ENCODE measurements around the gene STK40. TPM values are rescaled to one million over a fixed set of nuclear protein-coding genes. Genes with fewer than 3 reads are reported as not detected.

Gene STK40
- total and polyA plus RNA-seq, 2 experiments from 2014 or later, result 8.1 to 20.2 TPM

DNA sequence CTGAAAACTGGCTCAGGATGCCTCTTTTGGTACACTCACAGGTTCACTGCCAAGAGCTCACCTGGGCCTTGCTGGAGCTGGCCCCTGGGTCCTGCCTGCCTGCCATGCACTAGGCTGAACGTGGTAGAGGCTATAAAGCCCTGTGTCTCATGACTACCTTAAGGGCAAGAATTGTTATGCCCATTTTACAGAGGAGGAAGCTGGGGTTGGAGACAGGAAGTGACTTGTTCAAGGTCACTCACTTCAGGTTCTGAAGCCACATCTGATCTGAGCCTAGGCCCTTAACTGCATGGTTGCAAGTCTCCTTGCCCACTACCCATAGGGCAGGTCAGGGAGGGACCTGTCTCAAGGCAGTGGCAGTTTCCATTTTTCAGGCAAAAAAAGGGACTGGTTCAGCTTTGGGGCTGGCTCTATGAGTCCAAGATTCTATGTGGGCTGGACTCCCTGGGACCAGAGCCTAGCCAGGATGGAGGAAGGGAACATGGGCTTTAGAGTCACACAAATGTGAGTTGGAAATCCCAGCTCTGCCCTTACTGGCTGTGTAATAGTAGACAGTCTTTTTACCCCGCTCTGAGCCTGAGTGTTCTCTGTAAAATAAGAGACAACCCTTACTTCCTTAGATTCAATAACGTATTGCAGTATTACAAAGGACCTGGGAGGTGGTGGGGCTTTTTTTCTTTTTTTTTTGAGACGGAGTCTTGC is 7.8 kb downstream of the STK40 start (continued):
- TF ChIP-seq, protein P1, sequence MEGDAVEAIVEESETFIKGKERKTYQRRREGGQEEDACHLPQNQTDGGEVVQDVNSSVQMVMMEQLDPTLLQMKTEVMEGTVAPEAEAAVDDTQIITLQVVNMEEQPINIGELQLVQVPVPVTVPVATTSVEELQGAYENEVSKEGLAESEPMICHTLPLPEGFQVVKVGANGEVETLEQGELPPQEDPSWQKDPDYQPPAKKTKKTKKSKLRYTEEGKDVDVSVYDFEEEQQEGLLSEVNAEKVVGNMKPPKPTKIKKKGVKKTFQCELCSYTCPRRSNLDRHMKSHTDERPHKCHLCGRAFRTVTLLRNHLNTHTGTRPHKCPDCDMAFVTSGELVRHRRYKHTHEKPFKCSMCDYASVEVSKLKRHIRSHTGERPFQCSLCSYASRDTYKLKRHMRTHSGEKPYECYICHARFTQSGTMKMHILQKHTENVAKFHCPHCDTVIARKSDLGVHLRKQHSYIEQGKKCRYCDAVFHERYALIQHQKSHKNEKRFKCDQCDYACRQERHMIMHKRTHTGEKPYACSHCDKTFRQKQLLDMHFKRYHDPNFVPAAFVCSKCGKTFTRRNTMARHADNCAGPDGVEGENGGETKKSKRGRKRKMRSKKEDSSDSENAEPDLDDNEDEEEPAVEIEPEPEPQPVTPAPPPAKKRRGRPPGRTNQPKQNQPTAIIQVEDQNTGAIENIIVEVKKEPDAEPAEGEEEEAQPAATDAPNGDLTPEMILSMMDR (conservative IDR thresholded peaks at IDR 0.05; ENCODE audit: low read depth in 2 of 2), result no peak

DNA sequence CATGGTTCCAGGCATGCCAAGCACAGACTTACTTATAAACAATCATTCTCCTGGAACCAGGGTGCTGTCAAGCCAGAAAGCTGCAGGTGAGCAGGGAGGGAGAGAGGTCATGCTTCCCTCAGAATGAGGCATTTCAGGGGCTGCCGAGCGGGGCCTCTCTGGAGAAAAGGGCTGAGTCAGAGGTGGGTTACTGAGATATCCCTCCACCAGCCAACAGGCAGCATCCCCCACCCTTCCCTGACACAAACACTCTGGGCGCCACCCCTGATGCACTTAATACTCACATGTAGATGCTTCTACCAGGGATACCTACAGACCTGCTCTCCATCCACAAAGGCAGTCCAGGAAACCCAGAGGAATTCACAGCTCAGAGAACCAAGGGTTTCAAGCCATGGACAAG is 13.1 kb downstream of the STK40 start:
- no peak for TF ChIP-seq JUNB (IDR thresholded peaks at IDR 0.05; ENCODE audit: unreplicated experiment)
- TF ChIP-seq ZNF331 (CRISPR knock-in tag; IDR thresholded peaks at IDR 0.05; ENCODE audit: low read depth), result no peak
- no peak for TF ChIP-seq EZH2phosphoT487 (IDR thresholded peaks at IDR 0.05; ENCODE audit: unreplicated experiment)
- TF ChIP-seq CREB1 (CRISPR knock-in tag; IDR thresholded peaks at IDR 0.05; ENCODE audit: low read depth), result no peak
- TF ChIP-seq NANOG (IDR thresholded peaks at IDR 0.05; ENCODE audit: borderline replicate concordance), result no peak
- H3K27me3 Mint-ChIP-seq (ENCODE audit: insufficient read depth, low read depth, poor library complexity), result peaks cover 5% of the 10 kb centered on the region
- peak overlapping the region; percentile 56; the same call in 1 of the 2 replicates for H3K4me2 ChIP-seq
- H3K27me3 ChIP-seq (ENCODE audit: insufficient read depth), result no peaks in the 10 kb centered on the region
- H3K4me3 Mint-ChIP-seq, result no peak overlapping the region; the same call in 2 of the 3 replicates
- H3K4me1 ChIP-seq (ENCODE audit: insufficient read depth), result peaks cover 39% of the 10 kb centered on the region
- H3K4me3 ChIP-seq, result no peak overlapping the region
- H3K27ac ChIP-seq (ENCODE audit: low read depth), result peak overlapping the region; percentile 97
- peaks cover 51% of the 10 kb centered on the region for H3K4me1 Mint-ChIP-seq
- H3K9me3 Mint-ChIP-seq, result no peaks in the 10 kb centered on the region
- peaks cover 74% of the 10 kb centered on the region for H3K79me2 ChIP-seq (replicated peaks; ENCODE audit: insufficient read depth)
- DNase-seq (ENCODE audit: low spot score) (peak; percentile 58), ATAC-seq (no peak)
- H2AFZ ChIP-seq, result no peak overlapping the region
- H3F3A ChIP-seq (replicated peaks; ENCODE audit: low read depth), result peaks cover 17% of the 10 kb centered on the region
- H3K36me3 Mint-ChIP-seq (ENCODE audit: low read depth), result 0 out of 3 replicates have a peak, but pooled peaks cover 3% of the 10 kb centered on the region
- H3K36me3 ChIP-seq (ENCODE audit: insufficient read depth), result no peaks in the 10 kb centered on the region
- H4K20me1 ChIP-seq (replicated peaks; ENCODE audit: insufficient read depth), result peaks cover 8% of the 10 kb centered on the region; the same call in 1 of the 2 replicates
- no peaks in the 10 kb centered on the region for H3K9me2 ChIP-seq (ENCODE audit: insufficient read depth)
- peak overlapping the region; percentile 94 for H3K27ac Mint-ChIP-seq

DNA sequence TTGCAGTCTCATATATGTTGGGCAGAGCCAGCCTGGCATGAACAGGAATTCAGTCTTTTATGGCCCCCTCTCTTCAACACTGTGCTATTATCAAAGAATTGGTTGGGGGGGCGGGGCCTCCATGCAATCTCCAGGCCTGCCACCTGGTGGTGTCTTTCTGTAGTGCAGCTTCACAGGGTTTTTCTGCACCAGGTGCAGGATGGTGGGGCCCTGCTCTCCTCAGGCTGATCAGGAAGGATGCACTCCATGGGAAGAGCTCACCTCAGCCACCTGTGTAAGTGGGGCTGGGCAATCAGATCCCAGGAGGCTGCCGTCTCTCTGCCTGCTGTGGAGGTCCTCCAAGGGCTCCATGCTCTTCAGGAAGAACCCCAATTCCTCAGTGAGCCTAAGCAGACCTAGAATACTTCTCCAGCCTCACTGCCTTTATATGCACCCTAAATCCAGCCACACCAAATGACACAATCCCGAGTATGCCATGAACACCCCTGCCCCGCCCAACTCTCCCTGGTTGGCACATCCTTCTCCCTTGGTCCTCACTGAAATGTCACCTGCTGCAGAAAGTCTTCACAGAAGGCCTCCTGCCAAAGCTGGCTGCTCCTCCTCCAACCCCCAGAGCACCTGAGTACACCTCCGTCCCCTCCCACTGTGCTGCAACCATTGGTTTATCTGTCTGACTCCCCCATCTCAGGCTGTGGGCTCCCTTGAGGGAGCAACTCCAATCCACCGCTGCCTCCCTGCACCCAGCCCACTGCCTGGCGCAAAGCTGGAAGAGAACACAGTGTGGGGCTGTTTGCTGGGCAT is 16.5 kb downstream of the STK40 start:
- no peak overlapping the region; the same call in 2 of the 3 replicates for H3K4me3 Mint-ChIP-seq
- no peaks in the 10 kb centered on the region for H3K27me3 ChIP-seq (ENCODE audit: insufficient read depth)
- H3K27ac Mint-ChIP-seq, result peak overlapping the region; percentile 74
- H3K9me3 Mint-ChIP-seq, result no peaks in the 10 kb centered on the region
- H3K27me3 Mint-ChIP-seq (ENCODE audit: insufficient read depth, low read depth, poor library complexity), result peaks cover 4% of the 10 kb centered on the region
- H3K4me2 ChIP-seq, result 0 out of 2 replicates have a peak overlapping the region, but pooled peaks have one; percentile 16
- no peaks in the 10 kb centered on the region; the same call in 1 of the 2 replicates for H3K36me3 ChIP-seq (ENCODE audit: insufficient read depth)
- peaks cover 51% of the 10 kb centered on the region for H3K4me1 Mint-ChIP-seq
- ATAC-seq (peak; percentile 77), DNase-seq (ENCODE audit: low spot score) (peak; percentile 95)
- H3K27ac ChIP-seq (ENCODE audit: low read depth), result no peak overlapping the region
- peaks cover 67% of the 10 kb centered on the region for H3K79me2 ChIP-seq (replicated peaks; ENCODE audit: insufficient read depth)
- no peak overlapping the region for H3K4me3 ChIP-seq
- no peaks in the 10 kb centered on the region for H3K9me2 ChIP-seq (ENCODE audit: insufficient read depth)
- 0 out of 3 replicates have a peak, but pooled peaks cover 4% of the 10 kb centered on the region for H3K36me3 Mint-ChIP-seq (ENCODE audit: low read depth)
- H3K4me1 ChIP-seq (ENCODE audit: insufficient read depth), result peaks cover 40% of the 10 kb centered on the region
- TF ChIP-seq, protein P1 (conservative IDR thresholded peaks at IDR 0.05; ENCODE audit: low read depth in 2 of 2), result peak; percentile 86 to 90
- no peak for TF ChIP-seq ZNF331 (CRISPR knock-in tag; IDR thresholded peaks at IDR 0.05; ENCODE audit: low read depth)
- peaks cover 9% of the 10 kb centered on the region for H3F3A ChIP-seq (replicated peaks; ENCODE audit: low read depth)
- peaks cover 11% of the 10 kb centered on the region; the same call in 1 of the 2 replicates for H4K20me1 ChIP-seq (replicated peaks; ENCODE audit: insufficient read depth)
- no peak overlapping the region for H2AFZ ChIP-seq
